GM12878 (cell line): ENCODE measurements around the gene DRAP1. TPM values are rescaled to one million over a fixed set of nuclear protein-coding genes. Genes with fewer than 3 reads are reported as not detected.

ENCODE experiments used
- polyA plus RNA-seq, 11 experiments: library from polyadenylated mRNA; depleted of rRNA in 4 of 11; unstranded in 6 of 11; stranded (reverse) in 5 of 11; fragments of >200 nt; fragmentation: Nextera tagmentation in 4 of 11; fragmentation: Illumina TruSeq in 1 of 11; extraction: Ambion mirVana in 4 of 11; extraction: Trizol in 1 of 11; gene quantifications; 1 replicate in 1 of 11; 2 replicates in 10 of 11; pipeline versions ENCODE4 v1.2.1 to v1.2.3, GENCODE V29; 2011 to 2016; ENCODE audit warnings: inconsistent platforms in 2 of 11, missing spikeins in 2 of 11, low read depth in 1 of 11
- total RNA-seq, 4 experiments: library from RNA; depleted of rRNA in 3 of 4; stranded (reverse); fragments of >200 nt in 3 of 4; fragmentation: Illumina TruSeq in 1 of 4; extraction: Trizol in 1 of 4; gene quantifications; 2 replicates each; pipeline versions ENCODE4 v1.2.1 to v1.2.3, GENCODE V29; 2013 to 2021

DRAP1 gene
- total and polyA plus RNA-seq, 10 of the 15 experiments (the other 5 are each of a cell fraction or from before 2014, with no cell fraction given): 9.4 to 163 (median 114) TPM

Other genes starting within 250 kb of the DRAP1 start
Only the 7 nearest of the 22 such genes appear.
- gene CTSW, start 39.6 kb upstream of the DRAP1 start, total RNA-seq (2014; rRNA removed): 1.4 and 2.9 TPM in 2 replicates
- 1.5 and 1.7 TPM in 2 replicates for gene CTSW, start 39.6 kb upstream of the DRAP1 start, total RNA-seq (2014; rRNA removed; fragmentation: Illumina TruSeq; extraction: Trizol)
- 1.5 and 1.9 TPM in 2 replicates for gene CTSW, start 39.6 kb upstream of the DRAP1 start, total RNA-seq (2021)
- 7.0 and 12.0 TPM in 2 replicates for gene CTSW, start 39.6 kb upstream of the DRAP1 start, polyA plus RNA-seq (2011; rRNA removed)
- gene CTSW, start 39.6 kb upstream of the DRAP1 start, polyA plus RNA-seq (2014; fragmentation: Illumina TruSeq; extraction: Trizol): 0.43 and 1.7 TPM in 2 replicates
- gene CTSW, start 39.6 kb upstream of the DRAP1 start, polyA plus RNA-seq (2014; fragmentation: Nextera tagmentation; extraction: Ambion mirVana): 1 to 10 TPM in 1 of 2 experiments, under 1 TPM in 1; 0.53 to 1.6 TPM
- gene CTSW, start 39.6 kb upstream of the DRAP1 start, polyA plus RNA-seq (2014; rRNA removed): 1.7 and 3.3 TPM in 2 replicates
- gene CTSW, start 39.6 kb upstream of the DRAP1 start, polyA plus RNA-seq (2016; fragmentation: Nextera tagmentation; extraction: Ambion mirVana): 1 to 10 TPM in 1 of 2 experiments, under 1 TPM in 1; 0.92 to 1.1 TPM
- gene FIBP, start 31.0 kb upstream of the DRAP1 start, total RNA-seq (2014; rRNA removed): 144 and 155 TPM in 2 replicates
- gene FIBP, start 31.0 kb upstream of the DRAP1 start, total RNA-seq (2014; rRNA removed; fragmentation: Illumina TruSeq; extraction: Trizol): 78.4 and 82.8 TPM in 2 replicates
- gene FIBP, start 31.0 kb upstream of the DRAP1 start, total RNA-seq (2021): 100.0 and 103 TPM in 2 replicates
- 79.6 and 89.1 TPM in 2 replicates for gene FIBP, start 31.0 kb upstream of the DRAP1 start, polyA plus RNA-seq (2011; rRNA removed)
- gene FIBP, start 31.0 kb upstream of the DRAP1 start, polyA plus RNA-seq (2014; fragmentation: Illumina TruSeq; extraction: Trizol): 59.8 and 78.7 TPM in 2 replicates
- 10 to 100 TPM; 65.1 to 80.7 TPM for gene FIBP, start 31.0 kb upstream of the DRAP1 start, polyA plus RNA-seq (2014; fragmentation: Nextera tagmentation; extraction: Ambion mirVana)
- gene FIBP, start 31.0 kb upstream of the DRAP1 start, polyA plus RNA-seq (2014; rRNA removed): 169 and 197 TPM in 2 replicates
- 100 to 1,000 TPM; 176 to 182 TPM for gene FIBP, start 31.0 kb upstream of the DRAP1 start, polyA plus RNA-seq (2016; fragmentation: Nextera tagmentation; extraction: Ambion mirVana)
- 93.5 and 114 TPM in 2 replicates for gene CCDC85B, start 28.8 kb upstream of the DRAP1 start, total RNA-seq (2014; rRNA removed)
- gene CCDC85B, start 28.8 kb upstream of the DRAP1 start, total RNA-seq (2014; rRNA removed; fragmentation: Illumina TruSeq; extraction: Trizol): 2.1 and 2.9 TPM in 2 replicates
- 92.0 and 92.1 TPM in 2 replicates for gene CCDC85B, start 28.8 kb upstream of the DRAP1 start, total RNA-seq (2021)
- gene CCDC85B, start 28.8 kb upstream of the DRAP1 start, polyA plus RNA-seq (2011; rRNA removed): 2.0 and 7.0 TPM in 2 replicates
- 0.32 TPM in 1 of 2 replicates, not detected in the other for gene CCDC85B, start 28.8 kb upstream of the DRAP1 start, polyA plus RNA-seq (2014; fragmentation: Illumina TruSeq; extraction: Trizol)
- 1 to 10 TPM in 1 of 2 experiments, under 1 TPM in 1; 0.35 to 1.1 TPM for gene CCDC85B, start 28.8 kb upstream of the DRAP1 start, polyA plus RNA-seq (2014; fragmentation: Nextera tagmentation; extraction: Ambion mirVana)
- 94.2 and 119 TPM in 2 replicates for gene CCDC85B, start 28.8 kb upstream of the DRAP1 start, polyA plus RNA-seq (2014; rRNA removed)
- 100 to 1,000 TPM in 1 of 2 experiments, 10 to 100 TPM in 1; 94.6 to 114 TPM for gene CCDC85B, start 28.8 kb upstream of the DRAP1 start, polyA plus RNA-seq (2016; fragmentation: Nextera tagmentation; extraction: Ambion mirVana)
- gene FOSL1, start 19.0 kb upstream of the DRAP1 start, total RNA-seq (2014; rRNA removed): 2.1 TPM in 2 replicates
- gene FOSL1, start 19.0 kb upstream of the DRAP1 start, total RNA-seq (2014; rRNA removed; fragmentation: Illumina TruSeq; extraction: Trizol): 0.92 and 1.3 TPM in 2 replicates
- gene FOSL1, start 19.0 kb upstream of the DRAP1 start, total RNA-seq (2021): 3.8 and 4.3 TPM in 2 replicates
- gene FOSL1, start 19.0 kb upstream of the DRAP1 start, polyA plus RNA-seq (2011; rRNA removed): 0.76 and 1.3 TPM in 2 replicates
- gene FOSL1, start 19.0 kb upstream of the DRAP1 start, polyA plus RNA-seq (2014; fragmentation: Illumina TruSeq; extraction: Trizol): 2.4 and 2.8 TPM in 2 replicates
- under 1 TPM; 0.82 to 0.90 TPM for gene FOSL1, start 19.0 kb upstream of the DRAP1 start, polyA plus RNA-seq (2014; fragmentation: Nextera tagmentation; extraction: Ambion mirVana)
- 2.0 and 2.4 TPM in 2 replicates for gene FOSL1, start 19.0 kb upstream of the DRAP1 start, polyA plus RNA-seq (2014; rRNA removed)
- 1 to 10 TPM; 5.0 to 5.4 TPM for gene FOSL1, start 19.0 kb upstream of the DRAP1 start, polyA plus RNA-seq (2016; fragmentation: Nextera tagmentation; extraction: Ambion mirVana)
- gene C11orf68, start 364 bp upstream of the DRAP1 start, total RNA-seq (2014; rRNA removed): 7.3 and 7.8 TPM in 2 replicates
- 8.6 and 8.8 TPM in 2 replicates for gene C11orf68, start 364 bp upstream of the DRAP1 start, total RNA-seq (2014; rRNA removed; fragmentation: Illumina TruSeq; extraction: Trizol)
- gene C11orf68, start 364 bp upstream of the DRAP1 start, total RNA-seq (2021): 25.4 and 27.7 TPM in 2 replicates
- gene C11orf68, start 364 bp upstream of the DRAP1 start, polyA plus RNA-seq (2011; rRNA removed): 7.1 and 17.2 TPM in 2 replicates
- gene C11orf68, start 364 bp upstream of the DRAP1 start, polyA plus RNA-seq (2014; fragmentation: Illumina TruSeq; extraction: Trizol): 10.9 and 17.2 TPM in 2 replicates
- 1 to 10 TPM; 3.0 to 7.0 TPM for gene C11orf68, start 364 bp upstream of the DRAP1 start, polyA plus RNA-seq (2014; fragmentation: Nextera tagmentation; extraction: Ambion mirVana)
- 24.1 and 24.5 TPM in 2 replicates for gene C11orf68, start 364 bp upstream of the DRAP1 start, polyA plus RNA-seq (2014; rRNA removed)
- 10 to 100 TPM; 16.2 to 24.4 TPM for gene C11orf68, start 364 bp upstream of the DRAP1 start, polyA plus RNA-seq (2016; fragmentation: Nextera tagmentation; extraction: Ambion mirVana)
- not detected in 2 replicates for gene TSGA10IP, start 26.1 kb downstream of the DRAP1 start, total RNA-seq (2014; rRNA removed)
- not detected in 2 replicates for gene TSGA10IP, start 26.1 kb downstream of the DRAP1 start, total RNA-seq (2014; rRNA removed; fragmentation: Illumina TruSeq; extraction: Trizol)
- gene TSGA10IP, start 26.1 kb downstream of the DRAP1 start, total RNA-seq (2021): not detected in 2 replicates
- not detected in 2 replicates for gene TSGA10IP, start 26.1 kb downstream of the DRAP1 start, polyA plus RNA-seq (2011; rRNA removed)
- gene TSGA10IP, start 26.1 kb downstream of the DRAP1 start, polyA plus RNA-seq (2014; fragmentation: Illumina TruSeq; extraction: Trizol): not detected in 2 replicates
- gene TSGA10IP, start 26.1 kb downstream of the DRAP1 start, polyA plus RNA-seq (2014; fragmentation: Nextera tagmentation; extraction: Ambion mirVana): not detected
- gene TSGA10IP, start 26.1 kb downstream of the DRAP1 start, polyA plus RNA-seq (2014; rRNA removed): not detected in 2 replicates
- not detected for gene TSGA10IP, start 26.1 kb downstream of the DRAP1 start, polyA plus RNA-seq (2016; fragmentation: Nextera tagmentation; extraction: Ambion mirVana)
- gene SART1, start 42.3 kb downstream of the DRAP1 start, total RNA-seq (2014; rRNA removed): 47.3 and 60.2 TPM in 2 replicates
- 22.3 and 29.8 TPM in 2 replicates for gene SART1, start 42.3 kb downstream of the DRAP1 start, total RNA-seq (2014; rRNA removed; fragmentation: Illumina TruSeq; extraction: Trizol)
- 54.1 and 56.1 TPM in 2 replicates for gene SART1, start 42.3 kb downstream of the DRAP1 start, total RNA-seq (2021)
- gene SART1, start 42.3 kb downstream of the DRAP1 start, polyA plus RNA-seq (2011; rRNA removed): 4.1 and 17.5 TPM in 2 replicates
- 4.9 and 23.1 TPM in 2 replicates for gene SART1, start 42.3 kb downstream of the DRAP1 start, polyA plus RNA-seq (2014; fragmentation: Illumina TruSeq; extraction: Trizol)
- 10 to 100 TPM in 1 of 2 experiments, 1 to 10 TPM in 1; 6.2 to 14.8 TPM for gene SART1, start 42.3 kb downstream of the DRAP1 start, polyA plus RNA-seq (2014; fragmentation: Nextera tagmentation; extraction: Ambion mirVana)
- gene SART1, start 42.3 kb downstream of the DRAP1 start, polyA plus RNA-seq (2014; rRNA removed): 45.0 and 73.4 TPM in 2 replicates
- gene SART1, start 42.3 kb downstream of the DRAP1 start, polyA plus RNA-seq (2016; fragmentation: Nextera tagmentation; extraction: Ambion mirVana): 10 to 100 TPM; 50.4 to 60.5 TPM